PFSK-1 (cell line): ENCODE measurements around the gene PCCA.

Source experiments
- FOXP2 ChIP-seq: optimal IDR thresholded peaks from 2 replicates; pipeline ENCODE3; 2011; ENCODE audit warnings: borderline replicate concordance, control low read depth, inconsistent platforms; ENCODE audit not compliant: insufficient read depth; ENCODE audit errors: extremely low read length, extremely low read depth
- POLR2AphosphoS5 ChIP-seq: IDR thresholded peaks from 2 replicates; pipeline ENCODE4 v1.6.1; 2012; ENCODE audit warnings: low read depth, mild to moderate bottlenecking, control low read depth, low read length, moderate library complexity
- SIN3A ChIP-seq: IDR thresholded peaks from 2 replicates; pipeline ENCODE4 v1.6.1; 2012; ENCODE audit warnings: mild to moderate bottlenecking, low read length, moderate library complexity, borderline replicate concordance; ENCODE audit not compliant: insufficient read depth
- TAF1 ChIP-seq: IDR thresholded peaks from 2 replicates; pipeline ENCODE4 v1.6.1; 2012; ENCODE audit warnings: low read length, control low read depth, borderline replicate concordance; ENCODE audit not compliant: insufficient read depth
- TF ChIP-seq, protein P1 (sequence below), 2 experiments: IDR thresholded peaks; 2 replicates each; pipeline versions ENCODE4 v1.6.1 to v1.8.0; 2011 to 2012; ENCODE audit warnings: low read depth in 2 of 2, low read length in 2 of 2, control low read depth in 1 of 2, inconsistent platforms in 1 of 2, mild to moderate bottlenecking in 1 of 2, moderate library complexity in 1 of 2; ENCODE audit not compliant: insufficient read depth in 1 of 2

PCCA gene

DNA sequence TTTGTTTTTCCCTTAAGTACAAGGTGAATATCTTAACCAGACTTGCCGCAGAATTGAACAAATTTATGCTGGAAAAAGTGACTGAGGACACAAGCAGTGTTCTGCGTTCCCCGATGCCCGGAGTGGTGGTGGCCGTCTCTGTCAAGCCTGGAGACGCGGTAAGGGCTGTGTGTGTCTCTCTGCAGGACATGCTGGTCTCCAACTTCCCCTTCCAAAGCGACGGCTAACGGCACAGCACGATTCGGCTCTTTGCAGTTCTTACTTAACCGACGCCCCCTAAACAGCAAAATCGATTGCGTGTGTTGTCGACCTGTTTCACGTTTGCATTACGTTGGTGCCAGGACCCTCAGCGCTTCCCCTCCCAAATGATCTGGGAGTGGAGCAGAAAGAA, 426.5 kb downstream of the PCCA start:
- no peak for TF ChIP-seq POLR2AphosphoS5
- TF ChIP-seq, protein P1, sequence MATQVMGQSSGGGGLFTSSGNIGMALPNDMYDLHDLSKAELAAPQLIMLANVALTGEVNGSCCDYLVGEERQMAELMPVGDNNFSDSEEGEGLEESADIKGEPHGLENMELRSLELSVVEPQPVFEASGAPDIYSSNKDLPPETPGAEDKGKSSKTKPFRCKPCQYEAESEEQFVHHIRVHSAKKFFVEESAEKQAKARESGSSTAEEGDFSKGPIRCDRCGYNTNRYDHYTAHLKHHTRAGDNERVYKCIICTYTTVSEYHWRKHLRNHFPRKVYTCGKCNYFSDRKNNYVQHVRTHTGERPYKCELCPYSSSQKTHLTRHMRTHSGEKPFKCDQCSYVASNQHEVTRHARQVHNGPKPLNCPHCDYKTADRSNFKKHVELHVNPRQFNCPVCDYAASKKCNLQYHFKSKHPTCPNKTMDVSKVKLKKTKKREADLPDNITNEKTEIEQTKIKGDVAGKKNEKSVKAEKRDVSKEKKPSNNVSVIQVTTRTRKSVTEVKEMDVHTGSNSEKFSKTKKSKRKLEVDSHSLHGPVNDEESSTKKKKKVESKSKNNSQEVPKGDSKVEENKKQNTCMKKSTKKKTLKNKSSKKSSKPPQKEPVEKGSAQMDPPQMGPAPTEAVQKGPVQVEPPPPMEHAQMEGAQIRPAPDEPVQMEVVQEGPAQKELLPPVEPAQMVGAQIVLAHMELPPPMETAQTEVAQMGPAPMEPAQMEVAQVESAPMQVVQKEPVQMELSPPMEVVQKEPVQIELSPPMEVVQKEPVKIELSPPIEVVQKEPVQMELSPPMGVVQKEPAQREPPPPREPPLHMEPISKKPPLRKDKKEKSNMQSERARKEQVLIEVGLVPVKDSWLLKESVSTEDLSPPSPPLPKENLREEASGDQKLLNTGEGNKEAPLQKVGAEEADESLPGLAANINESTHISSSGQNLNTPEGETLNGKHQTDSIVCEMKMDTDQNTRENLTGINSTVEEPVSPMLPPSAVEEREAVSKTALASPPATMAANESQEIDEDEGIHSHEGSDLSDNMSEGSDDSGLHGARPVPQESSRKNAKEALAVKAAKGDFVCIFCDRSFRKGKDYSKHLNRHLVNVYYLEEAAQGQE (IDR thresholded peaks at IDR 0.05; ENCODE audit: insufficient read depth in 1 of 2, low read depth in 2 of 2, low read length in 2 of 2) = no peak
- no peak for TF ChIP-seq FOXP2
- no peak for TF ChIP-seq TAF1
- no peak for TF ChIP-seq SIN3A

DNA sequence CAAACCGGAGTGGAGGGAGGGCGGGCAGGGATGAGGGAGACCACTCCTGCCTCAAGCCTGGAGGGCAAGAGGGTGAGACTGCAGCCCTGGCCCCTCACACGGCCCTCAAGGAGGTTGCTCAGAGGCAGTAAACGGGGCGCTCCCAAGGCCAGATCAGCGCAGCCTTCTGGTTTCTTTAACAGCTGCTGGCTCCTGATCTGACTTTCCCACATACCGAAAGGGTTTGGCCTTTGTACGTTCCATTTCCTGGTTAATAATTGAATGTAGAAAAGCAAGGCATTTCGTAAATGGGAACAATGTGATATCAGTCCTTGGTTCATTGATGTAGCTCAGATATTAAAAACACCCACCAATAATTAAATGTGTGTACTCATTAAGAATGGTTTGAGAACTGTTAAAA, 428.2 kb downstream of the PCCA start:
- TF ChIP-seq, protein P1 (IDR thresholded peaks at IDR 0.05; ENCODE audit: insufficient read depth in 1 of 2, low read depth in 2 of 2, low read length in 2 of 2) = no peak
- TF ChIP-seq POLR2AphosphoS5 (no peak), TAF1 (no peak), FOXP2 (no peak), SIN3A (no peak)

DNA sequence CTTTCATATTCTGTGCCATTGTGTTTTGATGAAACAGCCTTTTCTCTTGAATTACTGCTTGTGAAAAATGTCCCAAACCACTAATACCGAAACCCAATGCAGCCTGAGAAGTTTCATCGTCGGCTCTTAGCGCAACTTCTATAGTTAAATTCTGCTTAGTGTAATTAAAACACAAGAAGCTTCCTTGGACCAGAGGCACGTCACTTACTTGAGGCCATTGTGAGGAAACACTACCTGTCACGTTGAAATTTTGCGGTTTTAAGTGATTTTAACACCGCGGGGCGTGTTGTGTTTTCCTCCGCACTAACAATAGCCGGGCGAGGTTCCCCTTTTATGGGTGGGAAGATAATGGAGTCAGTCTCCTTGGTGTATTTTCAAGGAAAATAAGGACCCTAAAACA, 428.8 kb downstream of the PCCA start:
- TF ChIP-seq FOXP2 (no peak), TAF1 (no peak), SIN3A (no peak), POLR2AphosphoS5 (no peak)
- TF ChIP-seq, protein P1 (IDR thresholded peaks at IDR 0.05; ENCODE audit: insufficient read depth in 1 of 2, low read depth in 2 of 2, low read length in 2 of 2) = no peak

DNA sequence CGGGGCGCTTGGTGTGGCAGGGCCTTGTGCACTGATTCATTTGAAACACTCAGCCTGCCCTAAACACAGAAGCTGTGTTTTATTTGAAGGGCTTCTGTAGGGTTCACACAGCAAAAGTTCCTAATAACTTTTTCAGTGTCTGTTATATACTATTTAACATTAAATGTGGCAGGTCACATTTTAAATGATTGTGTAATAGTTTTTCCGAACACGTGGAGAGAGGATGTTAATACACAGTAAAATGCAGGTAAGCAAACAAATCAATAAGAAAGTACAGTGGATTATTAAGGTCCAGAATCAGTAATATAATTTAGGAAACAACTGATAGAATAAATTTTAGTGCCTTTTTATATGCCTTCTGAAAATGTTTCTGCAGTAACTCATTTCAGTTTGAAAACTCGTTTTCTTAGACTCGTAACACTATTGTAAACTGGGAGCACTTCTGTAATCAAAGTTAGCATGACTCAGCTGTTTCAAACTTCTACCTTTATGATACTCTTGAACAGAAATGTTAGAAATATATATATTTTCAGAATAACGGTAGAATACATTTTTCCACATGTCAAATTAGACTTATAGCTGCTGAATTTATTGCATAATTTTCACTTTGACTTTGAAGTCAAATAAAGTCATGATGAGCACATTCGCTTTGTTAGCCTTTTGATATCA, 429.6 kb downstream of the PCCA start:
- TF ChIP-seq POLR2AphosphoS5 = no peak
- TF ChIP-seq SIN3A = no peak
- TF ChIP-seq FOXP2 = no peak
- TF ChIP-seq, protein P1 (IDR thresholded peaks at IDR 0.05; ENCODE audit: insufficient read depth in 1 of 2, low read depth in 2 of 2, low read length in 2 of 2) = no peak
- no peak for TF ChIP-seq TAF1

DNA sequence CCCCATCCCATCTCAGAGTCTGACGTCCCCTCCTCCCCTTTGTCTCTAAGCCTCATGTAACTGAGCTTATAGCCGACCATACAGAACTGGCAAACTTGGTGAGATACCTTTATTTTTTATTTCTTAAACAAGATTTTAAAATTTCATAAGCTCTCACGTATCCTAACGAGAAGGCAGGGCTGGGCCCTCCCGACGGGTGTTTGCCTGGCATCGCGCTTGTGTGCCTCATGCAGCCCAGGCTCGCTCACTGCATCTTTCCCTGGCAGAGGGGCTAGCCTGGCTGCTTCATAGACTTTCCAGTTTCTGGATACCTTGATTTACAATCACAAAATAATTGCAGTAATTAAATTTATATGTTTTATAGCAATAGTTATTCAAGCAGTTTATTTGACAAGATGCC, 430.7 kb downstream of the PCCA start:
- TF ChIP-seq TAF1 (no peak), SIN3A (no peak), FOXP2 (no peak), POLR2AphosphoS5 (no peak)
- TF ChIP-seq, protein P1 (IDR thresholded peaks at IDR 0.05; ENCODE audit: insufficient read depth in 1 of 2, low read depth in 2 of 2, low read length in 2 of 2) = no peak
